Type B pancreatic cell (in vitro differentiated cells): Measurements from ENCODE around the gene CELA2A. TPM values are rescaled to one million over a fixed set of nuclear protein-coding genes. Genes with fewer than 3 reads are reported as not detected.

Source experiments
- DNase-seq: peaks from one replicate; pipeline ENCODE4 v3.0.0; 2021; ENCODE audit warnings: mixed read lengths; ENCODE audit not compliant: unreplicated experiment; ENCODE audit errors: extremely low spot score
- H3K27ac Mint-ChIP-seq: 2 replicates; pipeline ENCODE4 v1.8.0; 2021; ENCODE audit warnings: mild to moderate bottlenecking, mixed read lengths
- H3K27me3 Mint-ChIP-seq: 2 replicates; pipeline ENCODE4 v1.8.0; 2021; ENCODE audit warnings: mixed read lengths
- H3K36me3 Mint-ChIP-seq: 2 replicates; pipeline ENCODE4 v1.8.0; 2021; ENCODE audit warnings: mixed read lengths
- H3K4me1 Mint-ChIP-seq: one replicate; pipeline ENCODE4 v1.8.0; 2021; ENCODE audit warnings: mixed read lengths; ENCODE audit not compliant: unreplicated experiment
- H3K4me3 Mint-ChIP-seq: 2 replicates; pipeline ENCODE4 v1.8.0; 2021; ENCODE audit warnings: mild to moderate bottlenecking, mixed read lengths
- H3K9me3 Mint-ChIP-seq: 2 replicates; pipeline ENCODE4 v1.8.0; 2021; ENCODE audit warnings: mixed read lengths
- CTCF ChIP-seq: fragments of 200-600 bp; sonication (generic); conservative IDR thresholded peaks from 2 replicates; pipeline ENCODE4 v1.5.0; 2021; ENCODE audit warnings: antibody characterized with exemption, mild to moderate bottlenecking
- total RNA-seq: library from RNA; stranded (reverse); gene quantifications from 2 replicates; pipeline ENCODE4 v1.2.1, GENCODE V29; 2021; ENCODE audit warnings: low replicate concordance

Gene CELA2A
- total RNA-seq, 1 donor from 2014 or later: 3.5 TPM

GRCh38 chr1:15423355-15424077, 33.0 kb upstream of the CELA2A start:
- Mint-ChIP-seq H3K27me3 (no peaks in the 10 kb centered on the region), H3K27ac (no peak overlapping the region), H3K9me3 (no peaks in the 10 kb centered on the region), H3K4me1 (peaks cover 11% of the 10 kb centered on the region), H3K36me3 (no peaks in the 10 kb centered on the region), H3K4me3 (no peak overlapping the region)
- DNase-seq: no peak
- no peak for TF ChIP-seq CTCF

- Mint-ChIP-seq H3K27me3 (no peaks in the 10 kb centered on the region), H3K36me3 (no peaks in the 10 kb centered on the region), H3K4me3 (peak overlapping the region; percentile 39), H3K9me3 (no peaks in the 10 kb centered on the region), H3K27ac (peak overlapping the region; percentile 56), H3K4me1 (peaks cover 11% of the 10 kb centered on the region)
- DNase-seq: no peak
- no peak for TF ChIP-seq CTCF
These were observed 32.3 kb upstream of the CELA2A start for GRCh38 chr1:15424146-15424667.

GRCh38 chr1:15424981-15425380, 31.6 kb upstream of the CELA2A start:
- DNase-seq: no peak
- Mint-ChIP-seq H3K27me3 (no peaks in the 10 kb centered on the region), H3K4me1 (peaks cover 11% of the 10 kb centered on the region), H3K27ac (no peak overlapping the region), H3K36me3 (no peaks in the 10 kb centered on the region), H3K9me3 (no peaks in the 10 kb centered on the region), H3K4me3 (no peak overlapping the region)
- no peak for TF ChIP-seq CTCF

- no peaks in the 10 kb centered on the region for H3K9me3 Mint-ChIP-seq
- TF ChIP-seq CTCF: no peak
- H3K27ac Mint-ChIP-seq: no peak overlapping the region
- no peaks in the 10 kb centered on the region for H3K36me3 Mint-ChIP-seq
- H3K4me1 Mint-ChIP-seq: peaks cover 11% of the 10 kb centered on the region
- H3K27me3 Mint-ChIP-seq: no peaks in the 10 kb centered on the region
- DNase-seq: no peak
- H3K4me3 Mint-ChIP-seq: no peak overlapping the region
These were observed 31.0 kb upstream of the CELA2A start for GRCh38 chr1:15425521-15425920.

GRCh38 chr1:15425958-15426357, 30.6 kb upstream of the CELA2A start:
- Mint-ChIP-seq H3K4me1 (peaks cover 11% of the 10 kb centered on the region), H3K27ac (peak overlapping the region; percentile 10), H3K9me3 (no peaks in the 10 kb centered on the region), H3K27me3 (no peaks in the 10 kb centered on the region), H3K4me3 (no peak overlapping the region), H3K36me3 (no peaks in the 10 kb centered on the region)
- TF ChIP-seq CTCF: no peak
- DNase-seq: no peak
